GM12892 (cell line): ENCODE measurements around the gene CDHR3.

Experiments
- POLR2A ChIP-seq: IDR thresholded peaks from 2 replicates; pipeline ENCODE4 v1.6.1; 2011; ENCODE audit warnings: low read depth, low read length, control low read depth
- POLR2AphosphoS5 ChIP-seq: IDR thresholded peaks from 2 replicates; pipeline ENCODE4 v1.6.1; 2011; ENCODE audit warnings: low read depth, low read length, control low read depth

DNA sequence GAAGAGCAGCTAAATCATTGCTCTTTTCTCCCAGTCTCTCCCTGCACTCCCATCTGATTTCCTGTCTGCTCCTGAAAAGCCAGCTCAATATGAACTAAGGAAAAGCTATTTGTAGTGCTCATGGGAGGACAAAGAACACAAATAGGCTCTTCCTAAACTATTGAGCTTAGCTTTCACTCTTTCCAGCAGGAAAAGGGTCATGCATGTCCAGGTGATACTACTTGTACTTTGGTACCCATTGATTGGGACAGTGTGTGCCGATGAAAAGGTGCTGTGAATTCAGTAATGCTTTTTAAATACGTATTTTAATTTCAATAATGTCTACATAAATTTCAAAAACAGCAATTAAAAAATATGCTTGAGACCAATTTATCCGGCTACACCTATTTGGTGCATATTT lies 49.1 kb upstream of the CDHR3 start:
- TF ChIP-seq POLR2A (no peak), POLR2AphosphoS5 (no peak)
